Keratinocyte (primary cell): ENCODE results near the gene LARGE1.

Experiments used
- EZH2 ChIP-seq: IDR thresholded peaks from one replicate; pipeline ENCODE4 v1.6.1; 2012; ENCODE audit warnings: inconsistent platforms, mild to moderate bottlenecking, low read length, moderate library complexity
- TF ChIP-seq, protein P1 (sequence below), 3 experiments: IDR thresholded peaks in 1 of 3; conservative IDR thresholded peaks in 1 of 3; optimal IDR thresholded peaks in 1 of 3; 2 replicates in 2 of 3; 3 replicates in 1 of 3; pipeline versions ENCODE3 to v1.5.1; 2011; ENCODE audit warnings: low read length in 3 of 3, mild to moderate bottlenecking in 3 of 3, moderate library complexity in 2 of 3, control low read depth in 1 of 3, inconsistent platforms in 1 of 3; ENCODE audit not compliant: insufficient read depth in 2 of 3; ENCODE audit errors: extremely low read depth in 1 of 3

DNA sequence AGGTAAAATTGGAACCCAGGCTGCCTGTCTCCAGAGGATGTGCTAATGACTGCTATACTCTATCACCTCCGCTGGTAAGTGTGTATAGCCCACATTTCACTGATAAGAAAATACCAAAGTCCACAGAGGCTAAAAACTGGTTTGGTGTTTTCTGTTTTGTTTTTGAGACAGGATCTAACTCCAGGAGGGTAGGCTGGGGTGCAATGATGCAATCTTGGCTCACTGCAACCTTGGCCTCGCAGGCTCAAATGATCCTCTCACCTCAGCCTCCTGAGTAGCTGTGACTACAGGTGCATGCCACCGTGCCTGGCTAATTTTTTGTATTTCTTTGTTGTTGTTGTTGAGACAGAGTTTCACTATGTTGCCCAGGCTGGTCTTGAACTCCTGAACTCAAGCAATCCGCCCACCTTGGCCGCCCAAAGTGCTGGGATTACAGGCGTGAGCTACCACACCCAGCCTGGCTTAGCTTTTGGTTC lies 409.8 kb downstream of the LARGE1 start:
- TF ChIP-seq, protein P1, sequence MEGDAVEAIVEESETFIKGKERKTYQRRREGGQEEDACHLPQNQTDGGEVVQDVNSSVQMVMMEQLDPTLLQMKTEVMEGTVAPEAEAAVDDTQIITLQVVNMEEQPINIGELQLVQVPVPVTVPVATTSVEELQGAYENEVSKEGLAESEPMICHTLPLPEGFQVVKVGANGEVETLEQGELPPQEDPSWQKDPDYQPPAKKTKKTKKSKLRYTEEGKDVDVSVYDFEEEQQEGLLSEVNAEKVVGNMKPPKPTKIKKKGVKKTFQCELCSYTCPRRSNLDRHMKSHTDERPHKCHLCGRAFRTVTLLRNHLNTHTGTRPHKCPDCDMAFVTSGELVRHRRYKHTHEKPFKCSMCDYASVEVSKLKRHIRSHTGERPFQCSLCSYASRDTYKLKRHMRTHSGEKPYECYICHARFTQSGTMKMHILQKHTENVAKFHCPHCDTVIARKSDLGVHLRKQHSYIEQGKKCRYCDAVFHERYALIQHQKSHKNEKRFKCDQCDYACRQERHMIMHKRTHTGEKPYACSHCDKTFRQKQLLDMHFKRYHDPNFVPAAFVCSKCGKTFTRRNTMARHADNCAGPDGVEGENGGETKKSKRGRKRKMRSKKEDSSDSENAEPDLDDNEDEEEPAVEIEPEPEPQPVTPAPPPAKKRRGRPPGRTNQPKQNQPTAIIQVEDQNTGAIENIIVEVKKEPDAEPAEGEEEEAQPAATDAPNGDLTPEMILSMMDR (optimal IDR thresholded peaks at IDR 0.05 in 1 of 3, IDR thresholded peaks at IDR 0.05 in 1 of 3, conservative IDR thresholded peaks at IDR 0.05 in 1 of 3; ENCODE audit: extremely low read depth in 1 of 3, insufficient read depth in 2 of 3, low read length in 3 of 3), result no peak
- TF ChIP-seq EZH2, result no peak
